KBM-7 (cell line): ENCODE results near the gene NKD1.

Experiments used
- DNase-seq: peaks from one replicate; pipeline ENCODE4 v3.0.0-alpha.2; 2015
- in situ Hi-C: fragments of 300-500 bp; cut with MboI; formaldehyde crosslinking; loops from 2 replicates; pipeline ENCODE4 v1.14.3; 2020; ENCODE audit warnings: low sequenced_read_pairs, low pct_unique_long_range_greater_than_20kb, mixed read lengths

NKD1 gene

GRCh38 chr16:50675686-50676610 lies 127.8 kb downstream of the NKD1 start:
- no peak for DNase-seq
- in situ Hi-C loops, result no loop called here

- DNase-seq, result no peak
- in situ Hi-C loops, result no loop called here
Observed at GRCh38 chr16:50676684-50677225, 128.6 kb downstream of the NKD1 start.

GRCh38 chr16:50677351-50677750 lies 129.2 kb downstream of the NKD1 start:
- no peak for DNase-seq
- in situ Hi-C loops, result no loop called here

- no peak for DNase-seq
- in situ Hi-C loops, result no loop called here
Observed at GRCh38 chr16:50678531-50678930, 130.3 kb downstream of the NKD1 start.

GRCh38 chr16:50679266-50679665 lies 131.1 kb downstream of the NKD1 start:
- DNase-seq, result no peak
- in situ Hi-C loops, result no loop called here

- in situ Hi-C loops, result no loop called here
- no peak for DNase-seq
Observed at GRCh38 chr16:50679676-50680555, 131.7 kb downstream of the NKD1 start.

- DNase-seq, result no peak
- in situ Hi-C loops, result no loop called here
Observed at GRCh38 chr16:50680556-50680893, 132.3 kb downstream of the NKD1 start.

GRCh38 chr16:50681021-50681885 lies 133.1 kb downstream of the NKD1 start, which contains the start of gene SNX20:
SNX20 (minus strand) TSS chr16:50681312; CDS start chr16:50677526, 3,786 bp downstream.
- peak; percentile 72 for DNase-seq
- in situ Hi-C loops, result no loop called here

GRCh38 chr16:50683689-50684374 lies 135.6 kb downstream of the NKD1 start:
- in situ Hi-C loops, result no loop called here
- peak; percentile 91 for DNase-seq

- no peak for DNase-seq
- in situ Hi-C loops, result no loop called here
Observed at GRCh38 chr16:50684823-50685461, 136.7 kb downstream of the NKD1 start.

GRCh38 chr16:50685462-50686063 lies 137.4 kb downstream of the NKD1 start:
- in situ Hi-C loops, result no loop called here
- DNase-seq, result no peak

GRCh38 chr16:50688083-50688482 lies 139.9 kb downstream of the NKD1 start:
- in situ Hi-C loops, result no loop called here
- no peak for DNase-seq

- in situ Hi-C loops, result no loop called here
- DNase-seq, result no peak
Observed at GRCh38 chr16:50688867-50689266, 140.7 kb downstream of the NKD1 start.

GRCh38 chr16:50690177-50690576 lies 142.0 kb downstream of the NKD1 start:
- DNase-seq, result no peak
- in situ Hi-C loops, result no loop called here

- in situ Hi-C loops, result no loop called here
- DNase-seq, result no peak
Observed at GRCh38 chr16:50692644-50692998, 144.4 kb downstream of the NKD1 start.

- in situ Hi-C loops, result no loop called here
Observed at GRCh38 chr16:50692999-50693781, 145.0 kb downstream of the NKD1 start, which contains the start of gene NOD2. NOD2 (plus strand) TSS chr16:50693606; CDS start chr16:50699496, 5,890 bp downstream.

GRCh38 chr16:50694206-50694605 lies 146.0 kb downstream of the NKD1 start:
- in situ Hi-C loops, result no loop called here
- DNase-seq, result no peak

More at GRCh38 chr16:50692999-50693781, 145.0 kb downstream of the NKD1 start, which contains the start of gene NOD2:
- no peak for DNase-seq
